ENCODE data around the gene PDXDC1. TPM values are rescaled to one million over a fixed set of nuclear protein-coding genes. Genes with fewer than 3 reads are reported as not detected.

Gene PDXDC1
- total RNA-seq, 3 donors from 2014 or later = 66.4 to 86.6 (median 82.9) TPM

DNA sequence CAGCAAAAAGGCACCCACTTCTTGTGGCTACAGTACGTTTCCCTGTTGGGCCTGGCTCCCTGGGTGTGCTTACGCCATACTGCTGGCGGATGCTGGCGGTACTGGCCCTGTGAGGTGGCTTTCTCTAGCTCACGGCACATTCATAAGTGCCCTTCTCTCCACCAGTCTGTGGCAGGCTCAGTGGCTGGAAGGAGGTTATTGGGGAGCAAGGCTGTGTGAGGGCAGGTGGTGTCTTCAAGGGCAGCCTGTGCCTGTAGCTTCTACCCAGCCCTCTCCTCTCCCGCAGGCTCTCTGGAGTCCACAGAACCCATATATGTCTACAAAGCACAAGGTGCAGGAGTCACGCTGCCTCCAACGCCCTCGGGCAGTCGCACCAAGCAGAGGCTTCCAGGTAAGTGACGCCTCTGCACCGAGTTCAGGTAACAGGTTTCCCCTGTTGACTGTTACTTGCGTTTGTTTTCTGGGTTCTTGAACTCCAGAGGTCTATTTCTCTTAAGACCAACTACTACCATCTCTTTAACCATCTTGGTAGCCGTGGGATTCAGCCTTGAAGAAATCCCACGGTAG lies 60.4 kb downstream of the PDXDC1 start:
- H3K27ac ChIP-seq = peak overlapping the region; percentile 53 to 57
- DNase-seq (ENCODE audit: low spot score in 2 of 2) = no peak
- intact Hi-C loops (cut with DNase I; ENCODE audit: low total_unique reads) = no loop called here
- no peaks in the 10 kb centered on the region for H3K27me3 ChIP-seq
- TF ChIP-seq POLR2A (IDR thresholded peaks at IDR 0.05) (no peak), POLR2AphosphoS5 (IDR thresholded peaks at IDR 0.05) (no peak)
- TF ChIP-seq, protein P1, sequence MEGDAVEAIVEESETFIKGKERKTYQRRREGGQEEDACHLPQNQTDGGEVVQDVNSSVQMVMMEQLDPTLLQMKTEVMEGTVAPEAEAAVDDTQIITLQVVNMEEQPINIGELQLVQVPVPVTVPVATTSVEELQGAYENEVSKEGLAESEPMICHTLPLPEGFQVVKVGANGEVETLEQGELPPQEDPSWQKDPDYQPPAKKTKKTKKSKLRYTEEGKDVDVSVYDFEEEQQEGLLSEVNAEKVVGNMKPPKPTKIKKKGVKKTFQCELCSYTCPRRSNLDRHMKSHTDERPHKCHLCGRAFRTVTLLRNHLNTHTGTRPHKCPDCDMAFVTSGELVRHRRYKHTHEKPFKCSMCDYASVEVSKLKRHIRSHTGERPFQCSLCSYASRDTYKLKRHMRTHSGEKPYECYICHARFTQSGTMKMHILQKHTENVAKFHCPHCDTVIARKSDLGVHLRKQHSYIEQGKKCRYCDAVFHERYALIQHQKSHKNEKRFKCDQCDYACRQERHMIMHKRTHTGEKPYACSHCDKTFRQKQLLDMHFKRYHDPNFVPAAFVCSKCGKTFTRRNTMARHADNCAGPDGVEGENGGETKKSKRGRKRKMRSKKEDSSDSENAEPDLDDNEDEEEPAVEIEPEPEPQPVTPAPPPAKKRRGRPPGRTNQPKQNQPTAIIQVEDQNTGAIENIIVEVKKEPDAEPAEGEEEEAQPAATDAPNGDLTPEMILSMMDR (IDR thresholded peaks at IDR 0.05) = no peak
- H3K9me3 ChIP-seq = no peaks in the 10 kb centered on the region
- no peak overlapping the region for H3K4me3 ChIP-seq
- no peaks in the 10 kb centered on the region for H3K4me1 ChIP-seq
- H3K36me3 ChIP-seq = peaks cover 23% of the 10 kb centered on the region

DNA sequence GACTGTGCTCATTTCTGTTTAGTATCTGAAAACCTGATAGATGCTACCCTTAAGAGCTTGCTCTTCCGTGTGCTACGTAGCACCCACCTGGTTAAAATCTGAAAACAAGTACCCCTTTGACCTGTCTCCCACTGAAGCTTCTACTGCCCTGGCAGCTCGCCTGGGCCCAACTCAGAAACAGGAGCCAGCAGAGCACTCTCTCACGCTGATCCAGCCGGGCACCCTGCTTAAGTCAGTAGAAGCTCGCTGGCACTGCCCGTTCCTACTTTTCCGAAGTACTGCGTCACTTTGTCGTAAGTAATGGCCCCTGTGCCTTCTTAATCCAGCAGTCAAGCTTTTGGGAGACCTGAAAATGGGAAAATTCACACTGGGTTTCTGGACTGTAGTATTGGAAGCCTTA lies 62.2 kb downstream of the PDXDC1 start:
- DNase-seq (ENCODE audit: low spot score in 2 of 2) = no peak
- H3K36me3 ChIP-seq = peaks cover 28% of the 10 kb centered on the region
- intact Hi-C loops (cut with DNase I; ENCODE audit: low total_unique reads) = no loop called here
- H3K9me3 ChIP-seq = no peaks in the 10 kb centered on the region
- H3K4me1 ChIP-seq = no peaks in the 10 kb centered on the region
- H3K4me3 ChIP-seq = no peak overlapping the region
- TF ChIP-seq, protein P1 (IDR thresholded peaks at IDR 0.05) = no peak
- no peak for TF ChIP-seq POLR2A (IDR thresholded peaks at IDR 0.05)
- TF ChIP-seq POLR2AphosphoS5 (IDR thresholded peaks at IDR 0.05) = no peak
- H3K27ac ChIP-seq = no peak overlapping the region
- no peaks in the 10 kb centered on the region for H3K27me3 ChIP-seq

DNA sequence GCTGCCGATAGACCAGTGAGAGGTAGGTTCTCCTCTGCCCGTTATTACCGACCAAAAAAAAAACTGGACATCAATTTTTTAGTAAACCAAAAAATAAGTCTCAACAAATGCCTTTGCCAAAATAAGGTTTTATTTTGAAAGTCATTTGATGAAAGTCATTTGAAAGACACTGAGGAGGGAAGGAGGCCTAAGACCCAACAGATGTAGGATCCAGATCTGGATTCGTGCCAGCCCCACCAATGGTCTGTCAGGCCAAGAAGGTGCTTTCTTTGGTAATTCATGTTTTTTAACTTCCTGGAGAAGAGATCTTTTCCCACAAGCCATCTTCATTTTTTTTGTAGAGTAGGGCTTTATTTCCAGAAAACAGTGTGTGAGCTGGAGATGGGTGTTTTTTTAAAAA lies 62.9 kb downstream of the PDXDC1 start:
- no peak for TF ChIP-seq POLR2A (IDR thresholded peaks at IDR 0.05)
- TF ChIP-seq, protein P1 (IDR thresholded peaks at IDR 0.05) = no peak
- no peak for TF ChIP-seq POLR2AphosphoS5 (IDR thresholded peaks at IDR 0.05)
- Histone ChIP-seq H3K27me3 (no peaks in the 10 kb centered on the region), H3K36me3 (peaks cover 27% of the 10 kb centered on the region), H3K4me3 (no peak overlapping the region), H3K27ac (no peak overlapping the region), H3K4me1 (no peaks in the 10 kb centered on the region), H3K9me3 (no peaks in the 10 kb centered on the region)
- peak in 1 of 2 donors; percentile 24 for DNase-seq (ENCODE audit: low spot score in 2 of 2)
- intact Hi-C loops (cut with DNase I; ENCODE audit: low total_unique reads) = no loop called here

DNA sequence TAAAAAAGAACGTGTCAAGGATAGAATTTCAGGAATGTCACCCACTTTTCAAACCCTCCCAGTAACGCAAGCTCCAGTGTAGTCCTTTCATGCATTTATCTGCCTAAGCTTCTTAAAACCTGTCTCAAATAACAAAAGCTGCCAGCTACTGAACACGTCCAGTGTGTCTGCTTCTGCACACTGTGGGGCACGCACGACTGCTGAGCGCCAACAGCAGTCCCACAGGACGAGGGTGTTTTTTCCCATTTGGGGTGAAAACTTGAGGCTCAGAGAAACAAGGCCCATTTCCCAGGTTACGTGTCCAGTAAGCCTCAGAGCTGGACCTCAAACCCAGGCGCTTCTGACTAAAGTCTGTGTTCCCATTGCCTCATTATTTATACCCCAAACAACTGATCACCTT lies 63.9 kb downstream of the PDXDC1 start:
- Histone ChIP-seq H3K4me1 (no peaks in the 10 kb centered on the region), H3K4me3 (no peak overlapping the region), H3K36me3 (peaks cover 19% of the 10 kb centered on the region), H3K9me3 (no peaks in the 10 kb centered on the region), H3K27me3 (no peaks in the 10 kb centered on the region), H3K27ac (no peak overlapping the region)
- TF ChIP-seq, protein P1 (IDR thresholded peaks at IDR 0.05) = no peak
- TF ChIP-seq POLR2A (IDR thresholded peaks at IDR 0.05) (no peak), POLR2AphosphoS5 (IDR thresholded peaks at IDR 0.05) (no peak)
- DNase-seq (ENCODE audit: low spot score in 2 of 2) = no peak
- intact Hi-C loops (cut with DNase I; ENCODE audit: low total_unique reads) = no loop called here

DNA sequence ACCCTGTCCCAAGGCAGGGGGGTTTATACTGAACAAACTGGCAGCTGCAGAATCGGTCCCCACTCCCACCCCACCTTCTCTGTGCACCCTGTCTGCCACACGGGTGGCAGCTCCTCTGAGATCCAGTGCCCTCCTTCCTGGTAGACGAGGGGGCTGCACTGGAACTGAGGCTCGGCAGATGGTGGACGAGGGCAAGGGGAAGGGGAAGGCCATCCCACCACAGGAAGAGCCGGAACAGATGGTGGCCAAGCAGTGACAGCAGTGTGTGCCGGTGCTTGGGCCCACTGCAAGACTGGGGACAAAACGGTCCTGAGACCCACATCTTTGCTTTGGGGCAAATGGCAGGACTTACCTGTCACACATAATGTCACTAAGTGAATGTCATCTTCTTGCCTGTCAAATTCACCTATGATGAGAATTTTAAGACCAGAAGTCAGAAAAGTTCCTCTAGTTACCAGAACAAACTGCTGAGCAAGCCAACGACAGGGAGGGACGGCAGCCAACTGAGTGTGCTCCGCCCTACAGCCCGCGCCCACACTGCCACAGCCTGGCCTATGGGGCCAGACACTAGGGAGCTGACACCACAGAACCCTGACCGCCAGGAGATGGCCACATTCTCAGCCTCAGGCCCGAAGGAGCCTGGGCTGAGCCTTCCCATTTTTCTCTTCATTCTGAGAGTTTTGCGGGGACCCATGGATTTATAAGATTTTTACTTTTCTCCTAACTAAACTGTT lies 66.6 kb downstream of the PDXDC1 start:
- H3K27ac ChIP-seq = peak overlapping the region; percentile 41 to 81
- H3K27me3 ChIP-seq = no peaks in the 10 kb centered on the region
- TF ChIP-seq, protein P1 (IDR thresholded peaks at IDR 0.05) = peak in 1 of 3 donors; percentile 18
- TF ChIP-seq POLR2AphosphoS5 (IDR thresholded peaks at IDR 0.05) = peak in 1 of 3 donors; percentile 16
- no peak for TF ChIP-seq POLR2A (IDR thresholded peaks at IDR 0.05)
- H3K4me3 ChIP-seq = no peak overlapping the region
- H3K4me1 ChIP-seq = no peaks in the 10 kb centered on the region
- peaks cover 11% of the 10 kb centered on the region for H3K36me3 ChIP-seq
- H3K9me3 ChIP-seq = no peaks in the 10 kb centered on the region
- DNase-seq (ENCODE audit: low spot score in 2 of 2) = peak in 1 of 2 donors; percentile 71
- intact Hi-C loops (cut with DNase I; ENCODE audit: low total_unique reads) = no loop called here
